Tibial artery (tissue), 4 donors: ENCODE measurements around the gene C14orf132.

Experiments used
- DNase-seq, 2 donors: peaks; one replicate each; pipeline ENCODE4 v3.0.0-alpha.2; 2019
- H3K27ac ChIP-seq, 2 donors: fragments of 200-600 bp; sonication (generic) in 1 of 2; 1 replicate in 1 of 2; 2 replicates in 1 of 2; pipeline ENCODE4 v1.5.1; 2018 to 2019; ENCODE audit warnings: mild to moderate bottlenecking in 1 of 2
- H3K27me3 ChIP-seq, 2 donors: fragments of 200-600 bp; sonication (generic) in 1 of 2; one replicate each; pipeline versions ENCODE4 v1.5.1 to v1.6.0; 2016 to 2019
- H3K36me3 ChIP-seq, 3 donors: fragments of 200-600 bp; sonication (generic) in 2 of 3; one replicate each; pipeline ENCODE4 v1.5.1; 2016 to 2019; ENCODE audit warnings: mild to moderate bottlenecking in 2 of 3
- H3K4me1 ChIP-seq, 4 donors: fragments of 200-600 bp; sonication (generic) in 2 of 4; 1 replicate in 3 of 4; 2 replicates in 1 of 4; pipeline ENCODE4 v1.5.1; 2016 to 2019
- H3K4me3 ChIP-seq, 2 donors: fragments of 200-600 bp; sonication (generic) in 1 of 2; 1 replicate in 1 of 2; 2 replicates in 1 of 2; pipeline ENCODE4 v1.5.1; 2018 to 2019; ENCODE audit warnings: mild to moderate bottlenecking in 2 of 2
- H3K9me3 ChIP-seq, 3 donors: fragments of 200-600 bp; sonication (generic) in 1 of 3; one replicate each; pipeline ENCODE4 v1.5.1; 2016 to 2019
- intact Hi-C: fragments of 100-400 bp; cut with DNase I; formaldehyde crosslinking; loops from one replicate; pipeline ENCODE4 v1.15.0; 2023; ENCODE audit warnings: low total_unique reads
- TF ChIP-seq, protein P1 (sequence below), 2 experiments: fragments of 200-600 bp in 1 of 2; fragments of 450-650 bp in 1 of 2; IDR thresholded peaks; one replicate each; pipeline ENCODE4 v1.5.1; 2017 to 2019; ENCODE audit warnings: antibody characterized with exemption in 2 of 2, mild to moderate bottlenecking in 1 of 2, moderate library complexity in 1 of 2

Gene C14orf132

DNA sequence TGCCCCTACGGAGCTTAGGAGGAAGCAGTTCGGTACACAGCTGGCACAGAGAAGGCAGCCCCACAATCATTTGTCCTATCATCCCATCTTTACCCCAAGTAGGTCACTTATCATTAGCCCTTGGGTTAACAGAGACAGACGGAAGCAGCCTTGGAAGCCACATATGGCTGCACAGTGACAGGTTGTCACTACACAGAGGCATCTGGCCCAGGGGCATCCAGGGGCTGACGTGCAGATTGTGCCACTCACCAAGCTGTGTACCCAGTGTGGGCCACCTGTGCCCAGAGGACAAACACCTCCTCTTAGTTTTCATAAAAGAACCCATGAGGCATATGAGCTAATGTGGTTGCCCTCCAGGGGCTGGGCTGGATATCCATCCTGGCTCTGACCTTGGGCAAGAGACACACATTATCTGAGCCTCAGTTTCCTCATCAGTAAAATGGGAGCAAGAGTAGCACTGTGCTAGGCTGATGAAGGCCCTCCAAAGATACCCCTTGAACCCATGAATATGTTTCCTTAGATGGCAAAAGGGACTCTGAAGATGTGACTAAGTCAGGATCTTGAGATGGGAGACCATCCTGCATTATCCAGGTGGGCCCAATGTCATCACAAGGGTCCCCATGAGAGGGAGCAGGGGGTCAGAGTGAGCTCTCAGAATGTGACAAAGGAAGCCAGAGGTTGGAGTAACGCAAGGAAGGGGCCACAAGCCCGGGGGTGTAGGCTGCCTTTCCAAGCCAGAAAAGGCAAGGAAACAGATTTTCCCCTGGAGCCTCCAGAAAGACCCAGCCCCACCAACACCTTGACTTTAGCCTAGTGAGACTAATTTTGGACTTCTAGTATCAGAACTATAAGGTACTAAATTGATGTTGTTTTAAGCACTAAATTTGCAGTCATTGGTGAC is 64.6 kb downstream of the C14orf132 start:
- Histone ChIP-seq H3K36me3 (no peaks in the 10 kb centered on the region), H3K27me3 (peaks cover 0 to 21% of the 10 kb centered on the region in 2 donors), H3K4me3 (no peak overlapping the region), H3K9me3 (no peaks in the 10 kb centered on the region), H3K4me1 (peaks cover 0 to 7% (median 0%) of the 10 kb centered on the region in 4 donors), H3K27ac (no peak overlapping the region)
- DNase-seq, result peak in 1 of 2 donors; percentile 17
- TF ChIP-seq, protein P1, sequence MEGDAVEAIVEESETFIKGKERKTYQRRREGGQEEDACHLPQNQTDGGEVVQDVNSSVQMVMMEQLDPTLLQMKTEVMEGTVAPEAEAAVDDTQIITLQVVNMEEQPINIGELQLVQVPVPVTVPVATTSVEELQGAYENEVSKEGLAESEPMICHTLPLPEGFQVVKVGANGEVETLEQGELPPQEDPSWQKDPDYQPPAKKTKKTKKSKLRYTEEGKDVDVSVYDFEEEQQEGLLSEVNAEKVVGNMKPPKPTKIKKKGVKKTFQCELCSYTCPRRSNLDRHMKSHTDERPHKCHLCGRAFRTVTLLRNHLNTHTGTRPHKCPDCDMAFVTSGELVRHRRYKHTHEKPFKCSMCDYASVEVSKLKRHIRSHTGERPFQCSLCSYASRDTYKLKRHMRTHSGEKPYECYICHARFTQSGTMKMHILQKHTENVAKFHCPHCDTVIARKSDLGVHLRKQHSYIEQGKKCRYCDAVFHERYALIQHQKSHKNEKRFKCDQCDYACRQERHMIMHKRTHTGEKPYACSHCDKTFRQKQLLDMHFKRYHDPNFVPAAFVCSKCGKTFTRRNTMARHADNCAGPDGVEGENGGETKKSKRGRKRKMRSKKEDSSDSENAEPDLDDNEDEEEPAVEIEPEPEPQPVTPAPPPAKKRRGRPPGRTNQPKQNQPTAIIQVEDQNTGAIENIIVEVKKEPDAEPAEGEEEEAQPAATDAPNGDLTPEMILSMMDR (IDR thresholded peaks at IDR 0.05), result no peak
- intact Hi-C loops, result loop anchor here (10.0 kb wide), 1 partner anchor 171 kb away; no protein-coding TSS in a partner anchor

DNA sequence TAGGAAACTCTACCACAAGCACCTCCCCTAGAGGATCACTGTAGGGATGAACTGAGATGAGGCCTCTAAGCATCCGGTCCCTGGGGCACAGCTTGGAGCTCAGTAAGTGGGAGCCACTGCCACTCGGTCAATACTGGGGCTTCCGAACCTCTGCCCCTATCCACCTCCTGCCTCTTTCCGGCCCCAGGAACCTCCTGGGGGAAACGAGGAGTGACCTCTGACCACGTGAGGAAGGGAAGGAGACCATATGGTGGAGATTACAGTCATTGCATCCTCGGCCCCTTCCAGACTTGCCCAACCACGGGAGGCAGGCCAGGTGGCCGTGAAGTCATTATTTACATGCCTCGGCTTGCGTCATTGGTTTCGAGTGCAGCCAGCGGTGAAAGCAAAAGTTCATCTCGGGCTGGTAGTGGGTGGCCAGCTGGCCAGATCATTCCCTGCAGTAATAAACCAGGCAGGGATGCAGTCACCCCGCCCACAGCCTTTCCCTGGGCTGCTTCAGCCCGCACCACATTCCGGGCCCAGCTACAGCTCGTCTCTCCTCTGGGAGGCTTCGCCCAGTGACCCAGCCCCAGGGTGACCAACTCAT is 65.4 kb downstream of the C14orf132 start:
- H3K27ac ChIP-seq, result no peak overlapping the region
- DNase-seq, result peak; percentile 89 to 90
- TF ChIP-seq, protein P1 (IDR thresholded peaks at IDR 0.05), result no peak
- no peaks in the 10 kb centered on the region for H3K36me3 ChIP-seq
- no peak overlapping the region for H3K4me3 ChIP-seq
- peaks cover 0 to 7% (median 0%) of the 10 kb centered on the region in 4 donors for H3K4me1 ChIP-seq
- no peaks in the 10 kb centered on the region for H3K9me3 ChIP-seq
- intact Hi-C loops, result loop anchor here (10.0 kb wide), 1 partner anchor 170 kb away; no protein-coding TSS in a partner anchor
- peaks cover 0 to 15% of the 10 kb centered on the region in 2 donors for H3K27me3 ChIP-seq

DNA sequence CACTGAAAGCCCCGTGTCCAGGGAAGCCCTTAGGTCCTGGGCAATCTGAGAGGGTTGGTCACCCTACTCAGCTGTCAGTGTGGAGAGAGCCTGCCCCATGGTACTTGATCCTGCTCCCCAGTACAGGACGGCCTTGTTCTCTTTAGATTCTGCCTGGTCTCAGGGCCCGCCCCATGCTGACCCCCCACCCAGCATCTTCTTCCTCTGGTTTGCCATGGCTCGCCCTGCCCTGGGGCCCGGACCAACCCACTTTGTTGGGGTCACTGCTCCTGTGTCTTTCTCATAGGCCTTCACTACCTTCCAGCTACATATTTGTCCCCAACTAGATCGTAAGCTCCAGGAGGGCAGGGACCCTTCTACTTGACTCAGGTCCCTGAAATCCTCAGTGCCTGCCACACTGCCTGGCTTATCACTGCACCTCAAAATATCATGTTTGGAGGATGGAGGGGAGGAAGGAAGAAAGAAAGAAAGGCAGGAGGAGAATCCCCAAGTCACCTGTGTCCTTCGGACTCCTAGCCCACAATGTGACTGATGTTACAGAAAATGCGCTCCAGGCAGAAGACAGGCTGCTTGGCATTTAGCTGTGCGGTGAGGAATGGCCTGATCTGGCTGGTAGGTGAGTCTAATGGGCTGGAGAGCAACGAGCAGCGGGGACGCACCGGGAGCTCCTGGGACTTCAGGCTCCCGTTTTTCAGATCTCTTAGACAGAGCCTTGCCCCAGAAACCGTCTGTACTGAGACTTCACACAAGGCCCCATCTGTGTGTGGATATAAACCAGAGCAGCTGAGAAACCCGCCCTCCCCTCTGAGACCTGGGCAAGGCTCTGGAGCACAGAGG is 66.1 kb downstream of the C14orf132 start:
- intact Hi-C loops, result loop anchor here (10.0 kb wide), 1 partner anchor 169 kb away; no protein-coding TSS in a partner anchor
- H3K4me3 ChIP-seq, result no peak overlapping the region
- no peaks in the 10 kb centered on the region for H3K36me3 ChIP-seq
- peaks cover 0 to 4% (median 0%) of the 10 kb centered on the region in 4 donors for H3K4me1 ChIP-seq
- H3K27me3 ChIP-seq, result peaks cover 0 to 11% of the 10 kb centered on the region in 2 donors
- no peak overlapping the region for H3K27ac ChIP-seq
- DNase-seq, result peak in 1 of 2 donors; percentile 14
- H3K9me3 ChIP-seq, result no peaks in the 10 kb centered on the region
- TF ChIP-seq, protein P1 (IDR thresholded peaks at IDR 0.05), result no peak

DNA sequence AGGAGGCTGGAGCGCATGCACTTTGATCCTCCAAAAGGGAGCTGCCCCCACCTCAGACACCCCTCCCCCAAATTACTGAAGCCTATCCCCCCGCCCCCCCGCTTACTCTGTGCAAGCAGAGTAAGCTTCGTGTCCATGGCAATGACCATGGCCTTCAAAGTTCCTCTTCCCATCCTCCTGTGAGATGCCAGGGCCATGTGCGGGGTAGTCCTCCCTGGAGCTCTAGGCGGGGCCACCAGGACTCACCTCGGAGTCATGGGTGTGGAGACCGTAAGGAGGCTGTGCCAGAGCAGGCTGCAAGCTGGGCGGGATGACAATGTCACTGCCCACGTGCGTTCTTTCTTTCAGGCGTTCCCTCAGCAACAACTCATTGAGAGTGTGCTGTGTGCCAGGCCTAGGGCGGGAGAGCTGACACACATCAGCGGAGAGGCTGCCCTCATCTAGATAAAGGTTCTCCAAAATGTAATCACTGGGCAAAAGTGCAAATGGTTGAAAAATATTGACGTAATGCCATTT is 66.8 kb downstream of the C14orf132 start:
- Histone ChIP-seq H3K9me3 (no peaks in the 10 kb centered on the region), H3K27me3 (peaks cover 0 to 11% of the 10 kb centered on the region in 2 donors), H3K4me3 (no peak overlapping the region), H3K4me1 (no peaks in the 10 kb centered on the region), H3K27ac (no peak overlapping the region), H3K36me3 (no peaks in the 10 kb centered on the region)
- intact Hi-C loops, result loop anchor here (10.0 kb wide), 1 partner anchor 169 kb away; no protein-coding TSS in a partner anchor
- TF ChIP-seq, protein P1 (IDR thresholded peaks at IDR 0.05), result no peak
- peak in 1 of 2 donors; percentile 47 for DNase-seq

DNA sequence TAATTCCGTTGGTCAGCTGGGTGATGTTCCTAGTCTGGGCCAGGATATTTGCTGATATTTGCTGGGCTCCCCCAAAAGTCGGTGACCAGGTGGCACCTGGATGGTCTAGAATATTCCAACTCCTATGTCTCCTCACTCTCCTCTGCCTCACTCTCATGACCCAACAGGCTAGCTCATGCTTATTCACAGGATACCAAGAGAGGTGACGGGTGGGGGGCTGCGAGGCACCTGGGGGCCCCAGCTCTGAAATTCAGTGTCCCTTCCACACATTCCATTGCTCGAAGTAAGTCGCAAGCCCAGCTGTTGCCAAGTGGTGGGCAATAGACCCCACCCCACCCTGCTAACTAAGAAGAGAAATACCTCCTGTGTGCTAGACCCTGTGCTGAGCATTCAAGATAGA is 67.7 kb downstream of the C14orf132 start:
- DNase-seq, result peak in 1 of 2 donors; percentile 12
- intact Hi-C loops, result loop anchor here (10.0 kb wide), 1 partner anchor 168 kb away; no protein-coding TSS in a partner anchor
- Histone ChIP-seq H3K4me3 (no peak overlapping the region), H3K4me1 (no peaks in the 10 kb centered on the region), H3K9me3 (no peaks in the 10 kb centered on the region), H3K27me3 (peaks cover 0 to 11% of the 10 kb centered on the region in 2 donors), H3K36me3 (no peaks in the 10 kb centered on the region), H3K27ac (no peak overlapping the region)
- TF ChIP-seq, protein P1 (IDR thresholded peaks at IDR 0.05), result no peak
